Measurements from ENCODE around the gene YOD1. TPM values are rescaled to one million over a fixed set of nuclear protein-coding genes. Genes with fewer than 3 reads are reported as not detected.

Gene YOD1
- total RNA-seq, 4 donors from 2014 or later = 11.6 to 17.7 (median 13.5) TPM

- Histone ChIP-seq H3K27ac (no peak overlapping the region), H3K36me3 (no peaks in the 10 kb centered on the region), H3K9me3 (no peaks in the 10 kb centered on the region), H3K4me1 (no peaks in the 10 kb centered on the region), H3K27me3 (no peaks in the 10 kb centered on the region), H3K4me3 (replicated peaks in 1 of 3) (no peak overlapping the region)
- 92% methylated on average over 3 of the region's 3 CpGs for WGBS, 2 donors
- intact Hi-C loops (cut with DNase I) = no loop called here
- no peak for DNase-seq
- TF ChIP-seq POLR2A (IDR thresholded peaks at IDR 0.05) (no peak), CTCF (IDR thresholded peaks at IDR 0.05) (no peak)
Observed at GRCh38 chr1:207014728-207015127, 36.3 kb downstream of the YOD1 start.

GRCh38 chr1:207013321-207014085 lies 37.5 kb downstream of the YOD1 start:
- WGBS, 2 donors = 94% methylated on average over 6 of the region's 6 CpGs
- intact Hi-C loops (cut with DNase I) = no loop called here
- TF ChIP-seq CTCF (IDR thresholded peaks at IDR 0.05) (no peak), POLR2A (IDR thresholded peaks at IDR 0.05) (no peak)
- no peak for DNase-seq
- Histone ChIP-seq H3K9me3 (no peaks in the 10 kb centered on the region), H3K27me3 (no peaks in the 10 kb centered on the region), H3K27ac (no peak overlapping the region), H3K4me3 (replicated peaks in 1 of 3) (no peak overlapping the region), H3K36me3 (no peaks in the 10 kb centered on the region), H3K4me1 (no peaks in the 10 kb centered on the region)

- H3K27me3 ChIP-seq = no peaks in the 10 kb centered on the region
- TF ChIP-seq POLR2A (IDR thresholded peaks at IDR 0.05) (no peak), CTCF (IDR thresholded peaks at IDR 0.05) (no peak)
- WGBS, 2 donors = 25 to 48% methylated on average over 2 of the region's 2 CpGs
- H3K4me3 ChIP-seq (replicated peaks in 1 of 3) = no peak overlapping the region
- no peak overlapping the region for H3K27ac ChIP-seq
- H3K36me3 ChIP-seq = no peaks in the 10 kb centered on the region
- peaks cover 17 to 24% of the 10 kb centered on the region in 2 donors for H3K4me1 ChIP-seq
- no peak for DNase-seq
- no peaks in the 10 kb centered on the region for H3K9me3 ChIP-seq
- intact Hi-C loops (cut with DNase I) = no loop called here
Observed at GRCh38 chr1:207010726-207011125, 40.3 kb downstream of the YOD1 start.

- no peaks in the 10 kb centered on the region for H3K9me3 ChIP-seq
- no peak overlapping the region for H3K27ac ChIP-seq
- intact Hi-C loops (cut with DNase I) = loop anchor here (10.0 kb wide), 1 partner anchor 65 kb away; no protein-coding TSS in a partner anchor
- H3K27me3 ChIP-seq = no peaks in the 10 kb centered on the region
- peaks cover 17 to 32% of the 10 kb centered on the region in 2 donors for H3K4me1 ChIP-seq
- no peaks in the 10 kb centered on the region for H3K36me3 ChIP-seq
- TF ChIP-seq CTCF (IDR thresholded peaks at IDR 0.05) (no peak), POLR2A (IDR thresholded peaks at IDR 0.05) (no peak)
- no peak for DNase-seq
- 81 to 88% methylated on average over 7 of the region's 7 CpGs for WGBS, 2 donors
- H3K4me3 ChIP-seq (replicated peaks in 1 of 3) = no peak overlapping the region
Observed at GRCh38 chr1:207009945-207010344, 41.1 kb downstream of the YOD1 start.

GRCh38 chr1:207009182-207009850 lies 41.7 kb downstream of the YOD1 start:
- DNase-seq = no peak
- TF ChIP-seq POLR2A (IDR thresholded peaks at IDR 0.05) = no peak
- no peak for TF ChIP-seq CTCF (IDR thresholded peaks at IDR 0.05)
- no peaks in the 10 kb centered on the region for H3K36me3 ChIP-seq
- intact Hi-C loops (cut with DNase I) = loop anchor here (10.0 kb wide), 1 partner anchor 65 kb away; no protein-coding TSS in a partner anchor
- peaks cover 21 to 38% of the 10 kb centered on the region in 2 donors for H3K4me1 ChIP-seq
- 92 to 94% methylated on average over 10 of the region's 10 CpGs for WGBS, 2 donors
- no peak overlapping the region for H3K4me3 ChIP-seq (replicated peaks in 1 of 3)
- H3K27me3 ChIP-seq = no peaks in the 10 kb centered on the region
- no peaks in the 10 kb centered on the region for H3K9me3 ChIP-seq
- no peak overlapping the region for H3K27ac ChIP-seq

Data from thyroid gland (tissue), 4 donors.